ENCODE results near the gene C9orf50.
"Not testable (repeated sequence)": the region's sequence is repeated elsewhere in the genome, so short reads cannot be mapped to it uniquely, and the experiment has no call there.

Gene C9orf50

DNA sequence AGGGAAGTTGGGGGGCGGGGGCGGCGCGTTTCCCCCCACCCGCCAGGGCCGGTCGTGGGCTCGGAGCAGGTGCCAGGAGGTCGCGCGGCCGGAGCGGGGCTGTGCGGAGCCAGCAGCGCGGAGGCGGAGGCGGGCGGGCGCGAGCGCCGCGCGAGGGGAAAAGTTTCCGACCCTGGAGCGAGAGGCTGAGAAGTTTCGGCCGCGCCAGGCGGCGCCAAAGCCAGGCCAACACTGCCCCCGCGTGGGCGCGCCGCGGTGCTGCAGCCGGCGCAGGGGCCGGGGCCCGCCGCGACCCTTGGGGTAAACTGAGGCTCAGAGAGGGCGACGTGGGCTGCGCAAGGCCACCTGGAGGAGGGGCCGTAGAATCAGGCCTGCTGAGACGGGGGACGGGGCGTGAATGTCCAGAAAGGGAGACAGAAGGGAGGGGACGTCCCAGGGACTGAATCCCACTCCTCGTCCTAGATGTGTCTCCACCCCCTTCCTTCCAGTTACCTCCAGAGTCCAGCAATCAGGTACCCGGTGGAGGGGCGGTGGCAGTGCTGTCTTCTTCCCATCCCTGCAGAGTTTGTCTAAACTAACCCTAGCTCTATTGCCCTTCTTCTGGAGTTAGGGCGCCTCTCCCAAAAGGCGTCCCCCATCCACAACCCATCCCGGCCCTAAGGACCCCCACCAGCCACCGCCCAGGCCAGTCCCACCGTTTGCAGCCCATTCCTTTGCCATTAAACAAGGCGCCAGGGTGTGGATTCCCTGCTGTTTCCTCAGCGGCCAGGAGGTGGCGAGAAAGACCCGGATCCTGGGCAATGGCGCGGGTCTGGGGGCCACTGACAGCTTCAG, 10.2 kb downstream of the C9orf50 start:
- peak; percentile 70 for DNase-seq (ENCODE audit: low spot score)

DNA sequence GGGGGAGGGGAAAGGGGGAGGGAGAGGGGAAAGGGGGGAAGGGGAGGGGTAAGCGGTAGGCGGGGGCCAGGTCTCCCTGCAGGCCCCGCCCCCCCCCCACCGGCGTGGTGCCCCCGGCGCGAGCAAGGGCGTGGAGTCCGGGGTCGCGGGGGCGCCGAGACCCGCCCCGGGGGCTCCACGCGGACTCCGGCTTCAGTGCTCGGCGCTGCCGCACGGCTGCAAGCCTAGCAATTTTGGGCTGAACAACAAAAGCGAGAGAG, 10.8 kb downstream of the C9orf50 start:
- no peak for DNase-seq (ENCODE audit: low spot score)

DNA sequence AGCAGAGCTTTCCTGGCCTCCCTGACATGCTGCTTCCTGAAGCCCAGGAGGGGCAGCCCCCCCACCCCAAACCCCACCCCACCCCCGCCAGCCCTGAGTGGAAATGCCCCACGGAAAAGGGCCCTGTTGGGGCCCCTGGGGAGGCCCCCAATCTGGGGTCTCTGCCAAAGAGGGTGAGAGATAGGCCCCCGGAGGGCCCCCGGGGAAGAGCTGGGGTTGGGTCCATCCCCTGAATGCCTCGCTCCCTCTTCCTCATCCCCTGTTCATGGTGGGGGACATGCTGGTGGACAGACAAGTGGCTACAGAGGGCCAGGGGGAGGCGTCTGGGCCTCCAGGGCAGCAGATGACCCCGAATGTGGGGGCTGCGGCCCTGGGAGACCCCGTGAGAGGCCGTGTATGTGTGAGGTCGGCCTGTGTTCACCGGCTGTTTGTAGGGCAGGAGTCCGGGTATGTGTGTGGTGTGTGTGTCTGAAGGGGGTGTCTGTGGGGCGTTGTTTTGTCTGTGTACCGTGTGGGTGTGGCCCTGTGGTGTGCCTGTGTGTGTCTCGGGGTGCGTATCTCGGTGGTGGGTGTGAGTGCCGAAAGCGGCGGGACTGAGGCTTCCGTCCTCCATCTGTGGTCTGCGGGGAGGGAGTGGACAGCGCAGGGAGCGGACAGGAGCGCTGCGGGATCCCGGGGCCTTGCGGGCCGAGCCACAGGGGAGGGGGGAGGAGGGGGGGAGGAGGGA, 11.3 kb downstream of the C9orf50 start:
- peak; percentile 32 for DNase-seq (ENCODE audit: low spot score)

DNA sequence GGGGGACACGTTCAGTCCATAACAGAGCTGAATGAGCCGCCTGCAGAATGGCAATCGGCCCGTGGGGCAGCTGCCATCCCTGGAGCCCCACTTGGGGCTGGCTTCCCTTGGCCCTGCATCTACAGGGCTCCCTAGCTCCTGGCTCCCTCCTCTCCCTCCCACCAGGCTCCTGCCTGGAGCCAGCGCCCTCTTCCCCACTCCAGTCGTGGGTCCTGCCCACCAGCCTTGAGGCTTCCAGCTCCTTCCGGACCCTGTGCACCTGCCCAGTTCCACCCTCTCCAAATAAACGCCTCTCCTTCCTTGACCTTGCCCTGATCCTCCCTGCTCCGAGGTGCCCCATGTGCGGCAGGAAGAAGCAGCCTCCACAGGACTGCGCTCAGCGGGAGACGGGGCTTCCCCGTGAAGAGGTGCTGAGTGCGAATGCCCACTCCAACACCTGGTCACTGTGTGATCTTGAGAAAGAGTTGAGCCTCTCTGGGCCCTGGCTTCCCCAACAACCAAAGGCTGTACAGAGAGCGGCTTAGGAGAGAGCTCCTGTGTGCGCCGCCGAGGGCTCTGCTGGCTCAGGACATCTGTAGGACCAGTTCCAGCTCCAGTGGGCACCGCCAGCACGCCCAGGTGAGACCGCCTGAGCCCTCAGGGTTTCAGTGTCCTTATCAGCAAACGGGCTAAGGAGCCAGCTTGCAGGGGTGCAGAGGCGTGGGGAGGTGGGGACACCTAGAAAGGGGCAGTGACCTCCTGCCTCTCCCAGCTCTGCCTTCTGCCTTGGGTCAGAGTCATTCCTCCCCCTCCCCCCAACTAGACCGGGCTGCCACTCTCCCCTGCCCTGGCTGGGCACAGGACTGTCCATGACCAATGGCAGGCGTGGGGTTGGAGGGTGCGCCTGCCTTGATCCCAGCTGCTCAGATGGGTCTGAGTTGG, 12.1 kb downstream of the C9orf50 start:
- no peak for DNase-seq (ENCODE audit: low spot score)

DNA sequence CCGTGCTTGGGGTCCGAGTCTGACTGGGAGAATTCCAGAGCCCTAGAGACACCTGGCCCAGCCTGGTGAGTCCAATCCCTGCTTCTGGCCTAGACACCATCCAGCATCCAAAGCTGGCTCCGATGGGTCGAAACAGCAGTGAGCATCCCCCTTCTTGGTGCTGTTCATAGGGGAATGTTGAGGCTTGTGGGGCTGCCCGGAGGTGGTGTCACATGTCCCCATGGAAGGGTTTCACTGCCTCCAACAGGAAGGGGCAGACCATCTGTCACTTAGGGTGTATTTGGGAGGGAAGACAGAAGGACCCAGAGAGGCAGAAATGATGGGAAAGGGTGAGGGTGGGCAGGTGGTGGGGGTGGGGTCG, 13.9 kb downstream of the C9orf50 start:
- no peak for DNase-seq (ENCODE audit: low spot score)

DNA sequence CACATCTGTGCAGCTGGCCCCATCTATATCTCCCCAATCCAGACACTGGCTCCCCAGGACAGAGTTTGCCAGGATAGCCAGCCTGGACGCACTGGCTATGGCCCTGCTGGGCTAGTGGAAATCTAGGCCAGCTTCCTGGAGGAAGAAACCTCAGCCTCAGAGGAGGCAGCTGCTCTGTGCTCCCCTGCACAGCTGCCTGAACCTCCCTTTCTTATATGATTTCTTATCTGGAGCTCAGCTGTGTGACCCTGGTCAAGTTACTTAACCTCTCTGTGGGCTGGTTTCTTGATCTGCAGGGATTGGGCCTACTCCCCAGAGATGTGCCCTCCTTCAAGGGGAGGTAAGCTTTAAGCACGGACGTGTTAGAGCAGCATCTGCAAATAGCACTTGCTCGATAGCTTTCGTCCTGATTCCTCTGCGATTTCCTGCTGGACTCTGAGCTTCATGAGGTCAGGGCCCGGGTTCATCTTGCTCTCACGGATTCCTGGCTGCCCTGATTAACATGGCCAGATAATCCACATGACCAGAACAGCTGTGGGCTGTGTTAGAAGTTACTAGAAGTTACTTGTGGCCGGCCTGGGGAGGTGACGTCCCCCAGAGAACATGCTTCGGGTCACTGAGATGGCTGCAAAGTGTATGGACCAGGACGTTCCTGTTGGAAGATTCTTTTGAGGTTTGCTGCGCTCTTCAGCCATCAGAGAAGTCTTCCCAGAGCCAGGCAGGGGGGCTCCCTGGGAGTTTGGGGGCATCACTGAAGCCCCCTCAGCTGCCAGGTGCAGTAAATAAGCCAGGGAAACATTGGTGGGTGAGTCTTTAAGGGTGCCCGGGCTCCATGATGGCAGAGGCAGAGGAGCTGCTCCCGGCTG, 14.5 kb downstream of the C9orf50 start:
- DNase-seq (ENCODE audit: low spot score): no peak

DNA sequence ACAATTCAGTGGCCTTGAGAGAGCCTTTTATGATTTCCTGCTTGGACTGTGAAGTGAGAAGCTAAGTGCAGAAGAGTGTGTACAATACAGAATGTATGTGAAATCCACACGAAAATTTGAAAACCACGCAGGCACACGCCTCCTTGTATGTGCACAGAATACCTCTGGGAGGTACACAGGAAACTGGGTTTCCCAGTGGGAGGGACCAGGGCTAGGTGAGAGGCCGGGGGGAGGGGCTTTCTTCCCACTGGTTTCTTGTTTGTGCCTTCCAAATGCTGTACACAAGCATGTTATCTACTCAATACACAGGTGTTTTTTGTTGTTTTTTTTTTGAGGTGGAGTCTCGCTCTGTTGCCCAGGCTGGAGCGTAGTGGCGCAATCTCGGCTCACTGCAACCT, 16.1 kb downstream of the C9orf50 start:
- no peak for DNase-seq (ENCODE audit: low spot score)

DNA sequence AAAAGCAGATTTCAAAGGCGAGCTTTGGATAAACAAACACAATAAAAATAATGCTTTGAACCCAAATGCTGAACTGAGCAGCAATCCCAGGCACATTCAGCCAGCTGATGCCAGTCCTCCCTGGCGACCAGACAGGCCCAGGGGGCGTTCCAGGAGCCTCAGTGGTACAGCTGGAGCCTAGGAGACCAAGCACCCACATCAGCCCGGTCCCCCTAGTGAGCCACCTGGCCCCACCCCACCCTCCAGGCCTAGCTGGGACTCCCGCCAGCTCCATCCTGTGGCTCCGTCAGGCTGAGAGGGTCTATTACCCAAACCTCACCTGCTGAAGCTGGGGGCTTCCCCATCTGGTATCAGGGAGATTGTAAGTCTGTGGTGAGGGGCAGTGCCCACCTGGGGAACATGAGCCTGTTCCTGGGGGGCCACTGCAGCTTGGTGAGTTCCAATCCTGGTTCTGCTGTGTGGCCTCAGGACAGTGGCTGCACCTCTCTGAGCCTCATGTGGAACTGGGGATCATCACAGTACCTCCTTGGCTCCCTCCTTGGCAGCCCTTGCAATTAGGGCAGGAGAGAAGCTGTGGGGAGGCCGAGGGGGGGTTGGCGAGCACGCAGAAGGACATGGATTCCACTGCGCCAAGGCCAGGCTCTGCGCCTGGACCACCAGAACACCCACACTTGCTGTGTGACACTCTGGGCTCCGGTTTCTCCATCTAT, 16.7 kb downstream of the C9orf50 start:
- no peak for DNase-seq (ENCODE audit: low spot score)

DNA sequence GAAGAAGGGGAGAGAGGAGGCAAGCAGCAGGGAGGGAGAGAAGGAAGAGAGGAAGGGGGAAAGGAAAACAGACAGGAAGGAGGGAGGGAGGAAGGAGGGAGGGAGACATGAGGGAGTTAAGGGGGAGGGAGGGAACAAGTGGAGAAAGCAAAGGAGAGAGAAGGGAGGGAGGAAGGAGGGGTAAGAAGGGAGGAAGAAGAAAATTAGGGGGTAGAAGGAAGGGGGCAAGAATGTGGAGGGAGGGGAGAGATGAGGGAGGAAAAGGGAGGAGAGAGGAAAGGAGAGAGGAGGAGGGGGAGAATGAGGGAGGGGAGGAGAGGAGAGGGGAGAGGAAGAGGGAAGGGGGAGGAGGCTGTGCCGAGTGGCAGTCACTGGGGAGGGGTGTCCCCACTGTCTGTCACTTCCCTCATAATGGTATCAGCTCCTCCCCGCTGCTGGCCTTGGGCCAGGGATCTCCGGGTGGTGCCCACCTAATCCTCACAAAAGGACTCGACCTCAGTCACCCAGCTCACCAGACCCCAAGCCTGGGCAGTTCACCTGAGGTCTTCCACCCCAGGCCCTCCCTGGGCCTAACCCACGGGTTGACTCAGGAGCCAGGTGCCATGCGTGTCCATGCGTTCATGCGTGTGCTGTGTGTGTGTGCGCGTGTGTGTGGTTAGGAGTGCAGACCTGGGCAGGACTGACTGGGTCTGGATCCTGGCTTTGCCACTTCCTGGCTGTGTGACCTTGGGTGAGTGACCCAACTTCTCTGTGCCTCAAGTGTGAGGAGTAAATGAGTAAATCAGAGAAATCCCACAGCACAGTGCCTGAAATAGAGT, 18.1 kb downstream of the C9orf50 start:
- DNase-seq (ENCODE audit: low spot score): no peak

DNA sequence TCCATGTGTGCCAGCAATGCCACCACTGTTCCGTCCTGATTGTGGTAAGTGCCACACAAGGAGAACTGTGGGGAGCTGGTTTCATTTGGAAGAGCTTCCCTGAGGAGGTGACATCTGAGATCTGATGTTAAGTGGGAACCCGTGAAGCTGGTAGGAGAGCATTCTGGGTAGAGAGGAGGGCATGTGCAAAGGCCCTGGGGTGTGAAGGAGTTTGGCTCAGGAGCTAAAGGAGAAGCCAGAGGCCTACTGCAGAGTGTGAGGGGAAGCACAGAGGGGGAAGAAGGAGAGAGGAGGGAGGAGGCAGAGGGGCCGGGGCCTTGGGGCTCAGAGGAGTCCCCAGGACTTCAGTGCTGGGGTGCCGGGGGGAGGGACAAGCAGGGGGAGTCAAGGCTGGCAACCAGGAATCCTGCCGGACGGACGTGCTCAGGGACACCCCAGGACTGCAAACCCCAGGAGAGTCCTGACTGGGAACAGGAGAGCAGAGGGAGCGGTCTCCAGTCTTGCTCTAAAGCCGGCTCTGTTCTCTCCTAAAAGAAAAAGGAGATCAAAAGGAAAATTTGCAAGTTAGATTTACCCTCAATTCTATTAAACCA, 19.7 kb downstream of the C9orf50 start:
- no peak for DNase-seq (ENCODE audit: low spot score)

DNA sequence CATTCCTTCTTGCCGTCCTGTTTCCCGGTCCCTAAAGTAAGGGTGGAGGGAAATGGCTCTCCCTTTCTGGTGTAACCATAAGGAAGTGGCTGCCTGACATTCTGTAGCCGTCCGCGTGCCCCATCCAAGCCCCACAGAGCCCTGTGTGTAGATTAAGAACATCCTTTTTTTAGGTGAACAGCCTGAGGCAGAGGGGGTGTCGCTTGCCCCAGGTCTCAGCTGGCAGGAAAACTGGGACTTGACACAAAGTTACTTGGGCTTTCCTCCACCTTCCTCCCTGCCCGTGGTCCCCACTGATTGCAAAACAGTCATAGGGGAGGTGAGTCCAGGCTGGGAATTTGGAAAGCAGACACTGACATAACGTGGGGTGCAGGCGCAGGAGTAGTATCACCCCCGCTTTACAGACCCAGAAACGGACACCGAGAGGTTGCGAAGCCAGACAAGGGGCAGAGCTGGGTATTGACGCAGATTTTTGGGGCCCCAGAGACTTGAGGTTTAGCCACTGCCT, 22.8 kb downstream of the C9orf50 start:
- no peak for DNase-seq (ENCODE audit: low spot score)

DNA sequence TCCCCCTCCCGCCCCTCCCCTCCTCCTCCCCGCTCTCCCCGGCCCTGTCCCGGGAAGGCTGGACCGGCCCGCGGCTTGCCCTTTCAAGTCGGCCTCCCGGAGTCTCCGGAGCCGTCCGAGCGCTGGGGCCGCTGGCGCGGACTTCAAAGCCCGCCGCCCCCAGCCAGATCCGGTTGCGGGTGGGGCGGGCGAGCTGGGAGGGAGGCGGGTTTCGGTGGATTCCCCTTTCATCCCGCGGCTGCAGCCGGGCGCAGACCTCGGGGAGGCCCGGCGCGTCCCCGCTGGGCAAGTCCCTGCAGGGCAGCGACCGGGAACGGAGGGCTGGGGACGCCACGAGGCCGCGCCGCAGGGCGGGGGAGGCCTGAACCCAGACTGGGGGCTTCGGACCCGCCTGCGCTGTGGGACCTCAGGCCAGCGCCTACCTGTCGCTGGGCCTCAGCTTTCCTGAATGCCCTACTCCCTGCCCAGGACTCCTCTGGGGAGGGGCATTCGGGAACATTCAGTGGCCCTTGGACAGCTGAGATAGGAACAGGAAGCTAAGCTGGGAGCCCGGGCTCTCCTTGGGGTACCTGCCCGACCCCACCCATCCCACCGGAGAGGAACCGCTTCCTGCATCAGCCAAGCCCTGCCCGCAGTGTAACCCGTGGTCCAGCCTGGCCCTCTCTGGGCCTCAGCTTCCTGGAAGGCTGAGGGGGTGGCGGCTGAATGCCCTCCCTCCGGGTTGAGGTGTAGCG, 23.4 kb downstream of the C9orf50 start:
- peak; percentile 76 for DNase-seq (ENCODE audit: low spot score)

DNA sequence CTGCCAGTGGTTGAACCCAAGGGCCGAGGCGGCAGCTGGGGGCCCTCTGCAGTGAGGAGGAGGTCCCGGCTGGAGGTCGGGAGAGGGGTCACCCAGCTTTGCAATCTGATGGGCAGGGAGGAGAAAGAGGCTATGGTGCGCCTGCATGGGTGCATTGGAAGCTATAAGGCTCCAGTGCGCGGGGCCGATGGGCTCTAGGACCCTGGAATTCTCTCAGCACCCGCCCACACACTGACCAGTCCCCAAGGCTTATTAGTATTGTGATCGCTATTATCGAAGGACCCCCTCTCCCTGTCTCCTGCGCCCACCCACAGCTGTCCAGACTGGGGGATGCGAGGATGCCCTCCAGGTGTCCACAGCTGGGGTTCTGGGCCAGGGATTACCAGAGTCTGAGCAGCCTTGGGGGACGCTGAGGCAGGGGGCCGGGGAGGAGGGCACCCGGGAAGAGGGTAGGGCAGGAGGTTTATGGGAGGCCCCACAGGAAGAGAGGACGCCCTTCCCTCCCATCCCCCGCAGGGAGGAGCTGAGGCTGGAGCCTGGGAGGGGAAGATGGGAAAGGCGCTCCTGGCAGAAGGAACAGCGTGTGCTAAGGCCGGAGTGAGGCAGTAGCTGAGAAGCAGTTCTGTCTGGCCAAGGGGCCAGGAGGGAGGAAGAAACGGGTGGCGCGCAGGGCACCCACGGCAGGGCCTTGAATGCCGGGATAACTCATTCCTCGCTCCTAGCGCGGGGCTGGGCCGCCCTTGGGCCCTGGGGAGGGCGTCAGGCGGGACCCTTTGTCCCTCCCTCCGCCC, 24.2 kb downstream of the C9orf50 start:
- DNase-seq (ENCODE audit: low spot score): peak; percentile 67

DNA sequence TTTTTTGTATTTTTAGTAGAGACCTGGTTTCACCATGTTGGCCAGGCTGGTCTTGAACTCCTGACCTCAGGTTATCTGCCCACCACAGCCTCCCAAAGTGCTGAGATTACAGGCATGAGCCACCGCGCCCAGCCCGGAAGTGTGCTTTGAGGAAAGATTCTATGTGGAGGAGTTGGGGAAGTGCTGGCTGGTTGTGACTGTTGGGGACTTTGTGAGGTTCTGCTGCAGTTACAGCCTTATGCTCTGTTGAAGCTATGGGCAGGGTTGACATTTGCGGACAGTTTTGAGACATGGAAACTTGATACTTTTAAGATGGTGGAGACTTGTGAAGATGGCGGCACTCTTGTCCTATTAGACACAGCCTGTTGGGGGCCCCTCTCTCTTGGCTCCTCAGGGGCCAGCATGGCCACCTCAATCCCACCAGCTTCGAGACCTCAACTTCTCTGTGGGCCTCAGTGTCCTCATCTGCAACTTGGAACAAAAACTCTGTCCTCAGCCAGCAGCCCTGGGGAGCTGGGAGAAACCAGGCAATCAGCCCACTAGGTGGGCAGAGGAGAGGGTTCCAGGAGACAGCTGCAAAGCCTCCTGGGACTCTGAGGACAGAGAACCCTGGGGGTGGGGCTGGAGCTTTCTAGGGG, 24.9 kb downstream of the C9orf50 start:
- no peak for DNase-seq (ENCODE audit: low spot score)

DNA sequence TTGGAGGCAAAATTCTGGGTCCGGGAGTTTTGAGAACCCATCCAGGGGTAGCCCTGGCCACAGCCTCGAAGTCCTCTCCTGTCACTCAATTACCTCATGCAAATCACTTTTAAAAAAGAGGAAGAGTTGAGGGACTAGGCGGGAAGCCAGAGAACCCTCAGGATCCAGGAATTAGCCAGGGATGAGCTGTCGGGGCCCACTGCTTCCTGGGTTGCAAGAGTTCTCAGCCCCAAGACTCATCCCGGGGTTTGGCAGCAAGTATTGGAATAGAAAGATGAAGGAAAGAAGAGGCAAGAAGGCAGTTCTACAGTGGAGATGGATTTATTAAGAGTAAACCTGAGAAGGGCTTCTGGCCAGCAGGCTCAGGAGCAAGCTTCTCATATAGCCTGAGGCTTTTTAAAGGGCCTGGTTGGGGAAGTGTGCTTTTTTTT, 25.6 kb downstream of the C9orf50 start:
- peak; percentile 22 for DNase-seq (ENCODE audit: low spot score)

DNA sequence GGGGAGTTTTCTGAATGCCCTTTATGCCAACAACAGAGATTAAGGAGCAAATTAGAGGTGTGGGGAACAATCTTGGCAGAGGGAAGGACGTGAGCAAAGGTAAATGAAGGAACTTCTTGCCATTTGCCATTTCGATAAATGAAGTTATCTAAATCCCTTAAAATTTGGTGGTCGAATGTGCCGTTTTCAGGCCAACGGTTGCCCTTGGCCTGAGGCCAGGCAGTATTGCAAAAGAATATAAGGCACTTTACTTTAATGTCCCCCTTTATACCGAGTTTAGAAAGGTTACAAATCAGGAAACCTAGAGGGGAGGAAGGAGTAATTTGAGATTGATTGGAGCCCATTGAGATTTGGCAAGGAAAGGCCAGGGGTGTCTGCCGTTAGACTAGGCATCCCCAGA, 26.3 kb downstream of the C9orf50 start:
- no peak for DNase-seq (ENCODE audit: low spot score)

DNA sequence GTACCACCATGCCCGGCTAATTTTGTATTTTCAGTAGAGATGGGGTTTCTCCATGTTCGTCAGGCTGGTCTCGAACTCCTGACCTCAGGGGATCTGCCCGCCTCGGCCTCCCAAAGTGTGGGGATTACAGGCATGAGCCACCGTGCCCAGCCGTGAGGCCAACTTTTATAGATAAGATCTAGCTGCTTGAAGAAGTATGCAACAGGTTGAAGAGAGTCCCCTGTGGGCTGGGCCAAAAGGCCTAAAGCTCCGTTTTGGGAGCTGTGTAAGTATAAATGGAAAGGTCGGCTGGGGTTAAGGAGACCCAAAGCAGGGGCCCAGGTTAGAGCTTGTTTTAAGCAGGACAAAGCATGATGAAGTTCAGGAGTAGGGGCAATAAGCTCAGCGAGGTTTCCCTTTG, 28.1 kb downstream of the C9orf50 start:
- DNase-seq (ENCODE audit: low spot score): not testable (repeated sequence)

DNA sequence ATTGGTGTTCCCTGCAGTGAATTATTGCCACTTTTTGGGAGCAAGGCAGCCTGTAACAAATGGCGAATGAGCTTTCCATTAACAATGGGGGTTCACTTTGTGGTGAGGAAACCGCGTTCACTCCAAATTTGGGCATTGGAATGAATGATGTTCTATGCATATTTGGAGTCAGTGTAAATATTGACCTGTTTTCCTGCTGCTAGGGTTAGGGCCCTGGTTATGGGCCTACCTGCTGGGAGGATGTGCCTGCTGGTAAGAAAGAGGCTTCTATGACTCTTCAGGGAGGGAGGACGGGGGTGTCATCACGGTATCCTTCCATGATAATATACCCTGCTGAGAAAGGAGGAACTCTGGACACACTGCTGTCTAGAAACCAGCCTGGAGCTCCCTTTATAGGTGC, 29.0 kb downstream of the C9orf50 start:
- no peak for DNase-seq (ENCODE audit: low spot score)

Measured in kidney tubule cell (primary cell).